BE2C (cell line): Measurements from ENCODE around the gene PLPPR1.

Experiments
- DNase-seq: peaks from one replicate; pipeline ENCODE4 v3.0.0-alpha.2; 2020
- H3K27me3 ChIP-seq: fragments of 250-450 bp; sonication (Bioruptor Pico); 2 replicates; pipeline ENCODE4 v1.5.1; 2020; ENCODE audit warnings: mild to moderate bottlenecking
- H3K36me3 ChIP-seq: fragments of 250-450 bp; sonication (Bioruptor Pico); 2 replicates; pipeline ENCODE4 v1.5.1; 2020; ENCODE audit warnings: mild to moderate bottlenecking
- H3K4me1 ChIP-seq: fragments of 250-450 bp; sonication (Bioruptor Pico); 2 replicates; pipeline ENCODE4 v1.5.1; 2020
- H3K4me3 ChIP-seq: 2 replicates; pipeline ENCODE4 v1.5.1; 2011; ENCODE audit warnings: low read depth, low read length
- H3K9me3 ChIP-seq: fragments of 250-450 bp; sonication (Bioruptor Pico); 2 replicates; pipeline ENCODE4 v1.5.1; 2020
- TF ChIP-seq, protein P1 (sequence below): IDR thresholded peaks from 2 replicates; pipeline ENCODE4 v1.5.1; 2012; ENCODE audit warnings: mild to moderate bottlenecking, low read depth, low read length

PLPPR1 gene

DNA sequence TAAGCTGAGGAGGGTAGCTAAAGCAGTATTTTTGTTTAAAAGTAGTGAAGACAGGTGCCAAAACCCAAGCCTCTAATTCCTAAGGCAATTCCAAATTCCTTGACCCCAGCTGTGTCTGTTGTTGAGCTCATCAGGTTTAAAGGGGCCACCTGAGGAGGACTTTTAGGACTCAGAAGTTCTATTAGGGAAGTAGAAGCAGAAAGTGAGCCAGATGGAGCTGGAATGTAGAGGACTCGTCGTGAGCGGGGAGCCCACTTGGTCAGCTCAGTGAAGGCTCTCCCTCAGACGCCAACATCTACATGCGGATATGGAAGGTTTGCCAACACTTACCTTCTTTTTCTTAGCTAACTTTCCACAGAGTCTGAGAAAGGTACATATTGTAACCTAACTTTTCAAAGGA lies 102.8 kb downstream of the PLPPR1 start:
- Histone ChIP-seq H3K36me3 (no peaks in the 10 kb centered on the region), H3K4me3 (no peak overlapping the region), H3K9me3 (no peaks in the 10 kb centered on the region), H3K27me3 (no peaks in the 10 kb centered on the region), H3K4me1 (no peaks in the 10 kb centered on the region)
- TF ChIP-seq, protein P1, sequence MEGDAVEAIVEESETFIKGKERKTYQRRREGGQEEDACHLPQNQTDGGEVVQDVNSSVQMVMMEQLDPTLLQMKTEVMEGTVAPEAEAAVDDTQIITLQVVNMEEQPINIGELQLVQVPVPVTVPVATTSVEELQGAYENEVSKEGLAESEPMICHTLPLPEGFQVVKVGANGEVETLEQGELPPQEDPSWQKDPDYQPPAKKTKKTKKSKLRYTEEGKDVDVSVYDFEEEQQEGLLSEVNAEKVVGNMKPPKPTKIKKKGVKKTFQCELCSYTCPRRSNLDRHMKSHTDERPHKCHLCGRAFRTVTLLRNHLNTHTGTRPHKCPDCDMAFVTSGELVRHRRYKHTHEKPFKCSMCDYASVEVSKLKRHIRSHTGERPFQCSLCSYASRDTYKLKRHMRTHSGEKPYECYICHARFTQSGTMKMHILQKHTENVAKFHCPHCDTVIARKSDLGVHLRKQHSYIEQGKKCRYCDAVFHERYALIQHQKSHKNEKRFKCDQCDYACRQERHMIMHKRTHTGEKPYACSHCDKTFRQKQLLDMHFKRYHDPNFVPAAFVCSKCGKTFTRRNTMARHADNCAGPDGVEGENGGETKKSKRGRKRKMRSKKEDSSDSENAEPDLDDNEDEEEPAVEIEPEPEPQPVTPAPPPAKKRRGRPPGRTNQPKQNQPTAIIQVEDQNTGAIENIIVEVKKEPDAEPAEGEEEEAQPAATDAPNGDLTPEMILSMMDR: no peak
- no peak for DNase-seq

DNA sequence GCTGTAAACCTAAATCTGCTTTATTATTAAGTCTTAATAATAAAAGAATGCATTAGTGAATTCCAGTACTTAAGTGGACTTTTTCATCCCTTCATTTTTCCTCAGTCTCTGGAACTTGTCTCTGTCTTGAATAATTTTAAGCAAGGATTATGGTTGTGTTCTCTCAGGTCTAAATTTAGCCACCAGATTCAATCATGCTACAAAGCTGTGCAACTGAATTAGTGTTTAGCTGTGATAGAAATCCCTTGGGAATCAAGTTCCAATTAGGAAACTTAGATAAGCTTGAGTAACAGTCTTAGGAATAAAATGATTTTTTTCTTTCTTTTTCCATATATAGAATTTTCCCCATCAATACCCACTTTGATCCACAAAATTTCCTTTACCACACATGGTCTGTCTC lies 104.3 kb downstream of the PLPPR1 start:
- Histone ChIP-seq H3K4me3 (no peak overlapping the region), H3K4me1 (no peaks in the 10 kb centered on the region), H3K9me3 (no peaks in the 10 kb centered on the region), H3K27me3 (no peaks in the 10 kb centered on the region), H3K36me3 (no peaks in the 10 kb centered on the region)
- DNase-seq: no peak
- TF ChIP-seq, protein P1: no peak

DNA sequence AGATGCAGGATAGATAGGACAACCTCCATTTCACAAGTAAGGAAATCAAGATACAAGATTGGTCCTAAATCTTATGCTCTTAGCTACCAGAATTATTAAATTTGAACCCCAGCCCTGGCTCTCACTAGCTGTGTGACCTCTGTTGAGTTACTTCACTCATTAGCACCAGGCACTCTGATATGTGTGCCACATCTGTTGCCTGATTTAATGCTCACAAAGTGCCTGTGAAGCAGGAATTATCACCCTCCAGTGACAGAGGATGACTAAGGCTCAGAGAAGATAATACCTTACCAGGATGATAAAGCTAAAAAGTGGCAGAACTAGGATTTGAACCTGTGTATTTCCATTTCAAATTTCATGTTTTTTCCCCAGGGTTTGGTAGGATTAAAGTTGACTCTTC lies 110.0 kb downstream of the PLPPR1 start:
- Histone ChIP-seq H3K4me1 (no peaks in the 10 kb centered on the region), H3K4me3 (no peak overlapping the region), H3K9me3 (no peaks in the 10 kb centered on the region), H3K36me3 (no peaks in the 10 kb centered on the region), H3K27me3 (no peaks in the 10 kb centered on the region)
- TF ChIP-seq, protein P1: no peak
- no peak for DNase-seq

DNA sequence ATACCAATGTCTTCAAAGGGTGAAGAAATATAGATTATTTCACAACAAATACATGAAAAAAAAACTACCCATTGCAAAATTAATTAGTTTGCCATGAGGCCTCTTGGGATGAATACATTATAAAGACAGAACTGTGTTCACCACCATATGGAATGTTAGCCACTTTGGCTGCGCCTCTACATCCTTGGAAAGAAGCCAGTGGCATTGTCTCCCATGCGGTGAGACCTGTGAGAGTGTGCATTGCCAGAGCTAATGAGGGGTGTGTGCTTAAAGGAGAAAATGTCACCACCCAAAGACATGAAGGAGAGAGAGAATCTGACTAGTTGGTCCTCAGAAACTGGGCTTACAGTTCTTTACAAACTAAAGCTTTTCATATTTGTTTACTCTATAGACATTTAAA lies 110.6 kb downstream of the PLPPR1 start:
- Histone ChIP-seq H3K9me3 (no peaks in the 10 kb centered on the region), H3K4me3 (no peak overlapping the region), H3K4me1 (no peaks in the 10 kb centered on the region), H3K36me3 (no peaks in the 10 kb centered on the region), H3K27me3 (no peaks in the 10 kb centered on the region)
- no peak for DNase-seq
- TF ChIP-seq, protein P1: no peak

DNA sequence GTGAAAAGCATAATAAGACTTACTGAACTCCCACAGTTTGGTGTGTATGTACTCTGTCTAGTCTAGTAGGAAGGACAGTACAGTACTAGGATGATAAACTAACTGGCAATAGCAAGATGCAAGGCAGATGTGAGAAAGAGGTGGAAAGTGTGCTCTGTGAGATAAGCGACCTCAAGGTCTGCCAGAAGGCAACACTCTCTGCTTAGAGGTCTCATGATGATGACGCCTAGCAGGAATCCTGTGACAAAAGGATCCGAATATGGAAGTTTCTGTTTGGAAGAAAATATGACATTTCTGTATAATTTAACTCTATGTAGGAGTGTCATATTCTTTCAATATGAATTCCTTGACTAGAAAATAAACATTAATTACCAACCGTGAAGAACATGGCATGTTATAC lies 112.2 kb downstream of the PLPPR1 start:
- Histone ChIP-seq H3K4me3 (no peak overlapping the region), H3K27me3 (no peaks in the 10 kb centered on the region), H3K4me1 (no peaks in the 10 kb centered on the region), H3K36me3 (no peaks in the 10 kb centered on the region), H3K9me3 (no peaks in the 10 kb centered on the region)
- TF ChIP-seq, protein P1: no peak
- DNase-seq: no peak

DNA sequence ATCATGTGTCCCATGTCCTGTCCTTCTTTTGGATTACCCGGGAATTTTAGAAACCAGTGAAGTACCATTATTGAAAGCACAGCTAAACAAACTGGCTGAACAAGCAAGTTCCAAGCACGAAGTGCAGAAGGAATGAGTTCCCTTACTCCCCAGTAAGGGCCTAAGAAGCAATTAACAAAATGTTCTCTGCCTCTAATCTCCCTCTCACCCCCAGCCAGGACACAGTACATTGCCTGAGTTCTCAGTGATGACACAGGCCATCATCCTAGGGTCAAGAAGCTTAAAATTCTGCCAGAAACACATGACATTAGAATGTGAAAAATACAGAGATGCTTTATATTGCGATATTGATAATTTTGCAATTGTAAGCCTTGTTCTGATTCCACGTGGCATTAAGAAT lies 118.0 kb downstream of the PLPPR1 start:
- Histone ChIP-seq H3K4me3 (no peak overlapping the region), H3K9me3 (no peaks in the 10 kb centered on the region), H3K36me3 (no peaks in the 10 kb centered on the region), H3K27me3 (no peaks in the 10 kb centered on the region), H3K4me1 (no peaks in the 10 kb centered on the region)
- TF ChIP-seq, protein P1: no peak
- no peak for DNase-seq
